Measurements from ENCODE around the gene NECTIN2. TPM values are rescaled to one million over a fixed set of nuclear protein-coding genes. Genes with fewer than 3 reads are reported as not detected.
"Not testable (repeated sequence)": the region's sequence is repeated elsewhere in the genome, so short reads cannot be mapped to it uniquely, and the experiment has no call there.

The NECTIN2 gene
- total and polyA plus RNA-seq, 2 donors: 27.4 to 50.2 TPM

DNA sequence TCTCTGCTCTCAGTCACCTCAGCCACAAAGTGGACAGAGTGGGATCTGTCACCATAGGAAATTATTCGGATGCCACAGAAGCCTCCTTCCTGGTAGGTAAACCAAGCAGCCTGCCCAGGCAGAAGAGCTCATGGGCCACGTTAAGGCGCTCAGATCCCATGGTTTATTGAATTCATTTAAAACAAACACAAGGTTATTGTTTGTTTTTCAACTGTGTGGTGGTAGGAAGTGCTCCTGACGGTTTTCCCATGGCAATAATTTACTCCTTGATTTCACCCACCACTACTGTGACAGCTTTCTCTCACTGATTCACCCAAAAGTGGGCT, 22.8 kb upstream of the NECTIN2 start:
- 52% methylated on average over 4 of the region's 4 CpGs for WGBS
- no peaks in the 10 kb centered on the region for H3K36me3 ChIP-seq (ENCODE audit: insufficient read depth)
- H3K27ac ChIP-seq (ENCODE audit: low read depth): no peak overlapping the region
- no peaks in the 10 kb centered on the region for H3K4me1 ChIP-seq (ENCODE audit: insufficient read depth)
- DNase-seq (ENCODE audit: extremely low spot score): no peak
- no peak overlapping the region for H3K4me3 ChIP-seq (ENCODE audit: low read depth, low read length)

DNA sequence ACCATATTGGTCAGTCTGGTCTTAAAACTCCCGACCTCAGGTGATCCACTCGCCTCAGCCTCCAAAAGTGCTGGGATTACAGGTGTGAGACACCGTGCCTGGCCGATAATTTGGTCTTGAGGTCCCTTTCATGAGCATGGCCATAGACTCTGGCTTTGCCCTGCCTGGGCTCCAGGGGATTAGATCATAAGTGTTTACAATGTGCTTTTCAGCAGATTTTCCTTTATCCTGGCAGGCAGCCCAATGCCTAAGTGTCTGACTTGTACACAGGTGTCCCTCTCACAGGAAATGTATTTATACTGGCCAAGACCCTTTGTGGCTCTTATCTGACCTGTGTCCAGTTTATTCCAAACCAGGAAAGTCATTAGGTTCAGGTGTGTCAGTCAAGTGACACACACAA, 21.3 kb upstream of the NECTIN2 start:
- H3K27ac ChIP-seq (ENCODE audit: low read depth): no peak overlapping the region
- DNase-seq (ENCODE audit: extremely low spot score): no peak
- WGBS: 77% methylated on average over 4 of the region's 4 CpGs
- no peak overlapping the region for H3K4me3 ChIP-seq (ENCODE audit: low read depth, low read length)
- no peaks in the 10 kb centered on the region for H3K36me3 ChIP-seq (ENCODE audit: insufficient read depth)
- no peaks in the 10 kb centered on the region for H3K4me1 ChIP-seq (ENCODE audit: insufficient read depth)

DNA sequence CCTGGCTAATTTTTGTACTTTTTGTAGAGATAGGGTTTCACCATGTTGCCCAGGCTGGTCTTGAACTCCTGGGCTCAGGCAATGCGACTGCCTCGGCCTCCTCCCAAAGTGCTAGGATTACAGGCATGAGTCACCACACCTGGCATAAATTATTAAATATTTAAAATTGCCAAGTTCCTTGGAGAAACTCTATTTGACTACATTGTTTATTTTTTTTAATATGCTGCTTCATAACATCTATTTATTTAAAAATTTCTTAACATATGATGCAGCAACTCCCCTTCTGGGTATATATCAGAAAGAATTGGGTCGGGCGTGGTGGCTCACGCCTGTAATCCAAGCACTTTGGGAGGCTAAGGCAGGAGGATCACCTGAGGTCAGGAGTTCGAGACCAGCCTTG, 13.2 kb upstream of the NECTIN2 start:
- not testable (repeated sequence) for DNase-seq (ENCODE audit: extremely low spot score); H3K4me1 ChIP-seq (ENCODE audit: insufficient read depth); H3K36me3 ChIP-seq (ENCODE audit: insufficient read depth); H3K4me3 ChIP-seq (ENCODE audit: low read depth, low read length); H3K27ac ChIP-seq (ENCODE audit: low read depth)
- WGBS: 72% methylated on average over 6 of the region's 6 CpGs

DNA sequence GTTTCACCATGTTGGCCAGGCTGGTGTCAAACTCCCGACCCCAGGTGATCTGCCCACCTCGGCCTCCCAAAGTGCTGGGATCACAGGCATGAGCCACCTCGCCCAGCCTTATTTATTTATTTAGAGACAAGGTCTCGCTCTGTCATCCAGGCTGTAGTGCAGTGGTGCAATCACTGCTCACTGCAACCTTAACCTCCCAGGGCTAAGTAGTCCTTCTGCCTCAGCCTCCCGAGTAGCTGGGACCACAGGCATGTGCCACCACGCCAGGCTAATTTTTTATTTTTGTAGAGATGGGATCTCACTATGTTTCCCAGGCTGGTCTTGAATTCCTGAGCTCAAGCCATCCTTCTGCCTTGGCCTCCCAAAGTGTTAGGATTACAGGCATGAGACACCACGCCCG, 11.7 kb upstream of the NECTIN2 start:
- not testable (repeated sequence) for DNase-seq (ENCODE audit: extremely low spot score); H3K27ac ChIP-seq (ENCODE audit: low read depth); H3K36me3 ChIP-seq (ENCODE audit: insufficient read depth); H3K4me1 ChIP-seq (ENCODE audit: insufficient read depth); H3K4me3 ChIP-seq (ENCODE audit: low read depth, low read length)
- 83% methylated on average over 8 of the region's 8 CpGs for WGBS

DNA sequence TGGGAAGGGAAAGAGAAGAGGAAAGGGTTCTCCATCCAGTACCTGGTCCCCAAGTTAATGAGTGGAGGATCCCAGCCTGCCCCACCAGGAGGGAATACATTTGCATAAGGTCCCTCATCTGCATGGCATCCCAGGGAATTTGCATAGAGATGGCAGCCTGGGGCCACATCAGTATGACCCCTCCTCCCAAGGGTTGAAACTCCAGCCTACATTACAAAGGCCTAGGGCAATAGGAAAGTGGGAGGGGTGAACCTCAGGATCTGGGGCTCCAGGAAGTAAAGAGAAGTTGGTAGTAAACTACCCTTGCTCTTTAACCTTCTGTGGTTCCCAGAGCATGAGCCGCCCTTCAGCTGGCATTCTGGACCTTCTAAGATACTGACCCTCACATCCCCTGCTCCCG, 6.8 kb upstream of the NECTIN2 start:
- no peak overlapping the region for H3K27ac ChIP-seq (ENCODE audit: low read depth)
- H3K36me3 ChIP-seq (ENCODE audit: insufficient read depth): no peaks in the 10 kb centered on the region
- no peak for DNase-seq (ENCODE audit: extremely low spot score)
- no peak overlapping the region for H3K4me3 ChIP-seq (ENCODE audit: low read depth, low read length)
- WGBS: 78% methylated on average over 2 of the region's 2 CpGs
- H3K4me1 ChIP-seq (ENCODE audit: insufficient read depth): no peaks in the 10 kb centered on the region

DNA sequence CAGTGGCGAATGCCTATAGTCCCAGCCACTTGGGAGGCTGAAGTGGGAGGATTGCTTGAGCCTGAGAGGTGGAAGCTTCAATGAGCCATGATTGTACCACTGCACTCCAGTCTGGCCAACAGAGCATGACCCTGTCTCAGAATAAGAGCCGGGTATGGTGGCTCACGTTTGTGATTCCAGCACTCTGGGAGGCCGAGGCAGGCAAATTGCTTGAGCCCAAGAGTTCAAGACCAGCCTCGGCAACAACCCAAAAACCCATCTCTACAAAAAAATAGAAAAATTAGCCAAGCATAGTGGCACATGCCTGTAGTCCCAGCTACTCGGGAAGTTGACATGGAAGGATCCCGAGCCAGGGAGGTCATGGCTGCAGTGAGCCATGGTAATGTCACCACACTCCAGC, 5.3 kb upstream of the NECTIN2 start:
- no peak for DNase-seq (ENCODE audit: extremely low spot score)
- Histone ChIP-seq H3K27ac (ENCODE audit: low read depth) (no peak overlapping the region), H3K36me3 (ENCODE audit: insufficient read depth) (no peaks in the 10 kb centered on the region), H3K4me3 (ENCODE audit: low read depth, low read length) (no peak overlapping the region), H3K4me1 (ENCODE audit: insufficient read depth) (no peaks in the 10 kb centered on the region)
- 76% methylated on average over 7 of the region's 7 CpGs for WGBS

DNA sequence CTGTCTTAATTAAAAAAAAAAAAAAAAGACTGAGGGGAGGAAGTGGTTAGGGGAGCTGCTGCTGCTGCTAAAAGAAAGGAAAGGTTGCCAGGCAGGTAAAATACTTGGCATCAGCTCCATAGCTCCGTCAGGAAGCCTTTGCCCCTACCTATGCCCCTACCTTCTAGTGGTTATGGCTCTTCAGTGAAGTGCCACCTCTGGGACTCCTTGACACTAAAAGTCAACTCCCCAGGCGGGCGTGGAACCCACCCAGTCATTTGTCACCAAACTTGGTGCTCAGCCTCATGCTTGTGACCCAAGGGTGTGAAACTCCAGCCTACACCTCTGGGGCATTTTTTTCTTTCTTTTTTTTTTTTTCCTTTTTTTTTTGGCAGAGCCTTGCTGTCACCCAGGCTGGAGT, 4.9 kb upstream of the NECTIN2 start:
- H3K36me3 ChIP-seq (ENCODE audit: insufficient read depth): no peaks in the 10 kb centered on the region
- no peak overlapping the region for H3K4me3 ChIP-seq (ENCODE audit: low read depth, low read length)
- DNase-seq (ENCODE audit: extremely low spot score): no peak
- 82% methylated on average over 3 of the region's 3 CpGs for WGBS
- H3K4me1 ChIP-seq (ENCODE audit: insufficient read depth): no peaks in the 10 kb centered on the region
- no peak overlapping the region for H3K27ac ChIP-seq (ENCODE audit: low read depth)

DNA sequence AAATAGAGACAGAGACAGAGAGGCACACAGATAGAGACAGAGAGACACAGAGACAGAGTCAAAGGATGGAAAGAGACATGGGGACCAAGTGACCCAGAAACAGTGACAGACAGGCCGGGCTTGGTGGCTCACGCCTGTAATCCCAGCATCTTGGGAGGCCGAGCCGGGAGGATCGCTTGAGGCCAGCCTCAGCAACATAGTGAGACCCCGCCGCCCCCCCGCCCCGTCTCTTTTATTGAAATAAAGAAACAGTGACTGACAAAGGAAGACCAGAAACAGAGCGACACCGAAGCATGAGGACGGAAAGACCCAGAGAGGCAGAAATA, 848 bp upstream of the NECTIN2 start:
- no peak for DNase-seq (ENCODE audit: extremely low spot score)
- no peak overlapping the region for H3K27ac ChIP-seq (ENCODE audit: low read depth)
- H3K4me1 ChIP-seq (ENCODE audit: insufficient read depth): no peaks in the 10 kb centered on the region
- H3K4me3 ChIP-seq (ENCODE audit: low read depth, low read length): no peak overlapping the region
- 10% methylated on average over 12 of the region's 12 CpGs for WGBS
- no peaks in the 10 kb centered on the region for H3K36me3 ChIP-seq (ENCODE audit: insufficient read depth)

DNA sequence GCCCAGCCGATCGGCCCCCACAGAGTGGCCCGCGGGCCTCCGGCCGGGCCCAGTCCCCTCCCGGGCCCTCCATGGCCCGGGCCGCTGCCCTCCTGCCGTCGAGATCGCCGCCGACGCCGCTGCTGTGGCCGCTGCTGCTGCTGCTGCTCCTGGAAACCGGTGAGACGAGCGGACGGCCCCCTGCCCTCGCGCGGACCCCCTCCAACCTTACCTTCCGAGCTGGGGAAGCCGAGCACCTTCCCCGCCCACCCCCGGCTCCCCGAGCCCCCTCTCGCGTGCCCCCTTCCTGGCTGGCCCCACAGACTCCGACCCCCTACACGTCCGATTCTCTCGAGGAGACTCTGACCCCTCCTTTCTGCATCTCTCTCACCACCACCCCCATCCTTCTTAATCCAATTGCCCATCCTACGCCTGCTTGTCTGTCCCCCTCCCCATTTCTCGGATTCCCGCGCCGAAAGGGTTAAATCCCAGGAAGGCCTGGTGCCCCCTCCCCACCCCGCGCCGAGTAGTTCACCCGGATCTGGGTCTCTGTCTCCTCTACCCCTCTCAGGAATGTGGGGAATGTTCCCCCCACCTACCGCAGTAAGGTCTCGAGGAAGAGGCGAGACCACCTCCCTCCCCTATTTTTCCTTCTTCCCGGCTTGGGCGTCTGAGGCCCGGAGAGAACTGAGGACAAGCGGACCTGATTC, 502 bp downstream of the NECTIN2 start:
- WGBS: 1% methylated on average over 51 of the region's 51 CpGs
- H3K4me3 ChIP-seq (ENCODE audit: low read depth, low read length): peak overlapping the region; percentile 95
- H3K4me1 ChIP-seq (ENCODE audit: insufficient read depth): no peaks in the 10 kb centered on the region
- peak; percentile 23 for DNase-seq (ENCODE audit: extremely low spot score)
- no peaks in the 10 kb centered on the region for H3K36me3 ChIP-seq (ENCODE audit: insufficient read depth)
- H3K27ac ChIP-seq (ENCODE audit: low read depth): peak overlapping the region; percentile 78

DNA sequence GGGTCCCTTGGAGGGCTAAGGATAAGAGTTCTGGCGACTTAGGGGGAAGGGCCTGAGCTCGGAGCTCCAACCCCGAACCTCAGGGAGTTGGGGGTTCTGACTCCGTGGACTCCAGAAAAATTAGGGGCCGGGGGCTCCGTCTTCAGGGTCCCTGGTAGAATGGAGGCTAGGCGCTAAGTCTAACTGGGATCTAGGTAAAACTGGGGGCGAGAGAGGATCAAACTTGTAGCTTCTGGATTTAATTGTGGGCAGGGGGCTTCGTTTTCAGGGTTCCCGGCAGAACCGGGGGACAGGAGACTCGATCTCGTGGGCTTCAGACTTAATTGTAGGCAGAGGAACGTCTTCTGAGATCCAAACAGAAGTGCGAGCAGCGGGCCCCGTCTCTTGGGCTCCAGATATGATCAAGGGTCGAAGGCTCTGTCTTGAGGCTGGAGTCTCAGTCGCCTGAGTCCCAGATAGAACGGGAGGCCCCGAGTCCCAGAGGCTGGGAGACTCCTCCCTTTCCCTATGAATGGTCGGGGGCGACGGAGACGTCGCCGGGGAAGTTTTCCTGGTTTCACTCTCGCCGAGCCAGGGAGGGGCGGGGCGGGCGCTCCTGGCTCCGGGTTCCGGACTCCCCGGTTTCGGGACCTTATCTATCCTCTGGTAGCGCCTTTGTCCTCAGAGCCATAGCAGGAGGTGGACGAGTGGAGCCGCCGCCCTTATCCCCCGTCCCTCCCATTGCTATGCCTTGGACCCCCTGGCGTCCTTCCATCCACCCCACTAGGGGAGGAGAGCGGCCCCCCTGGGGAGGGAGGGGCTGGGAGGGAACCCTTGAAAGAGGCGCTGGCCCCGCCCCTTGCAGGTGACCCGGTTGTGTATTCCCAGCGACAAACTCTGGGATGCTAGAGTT, 1.3 kb downstream of the NECTIN2 start:
- Histone ChIP-seq H3K4me1 (ENCODE audit: insufficient read depth) (no peaks in the 10 kb centered on the region), H3K36me3 (ENCODE audit: insufficient read depth) (no peaks in the 10 kb centered on the region), H3K4me3 (ENCODE audit: low read depth, low read length) (peak overlapping the region; percentile 95), H3K27ac (ENCODE audit: low read depth) (peak overlapping the region; percentile 88)
- WGBS: 1% methylated on average over 47 of the region's 47 CpGs
- DNase-seq (ENCODE audit: extremely low spot score): peak; percentile 31

DNA sequence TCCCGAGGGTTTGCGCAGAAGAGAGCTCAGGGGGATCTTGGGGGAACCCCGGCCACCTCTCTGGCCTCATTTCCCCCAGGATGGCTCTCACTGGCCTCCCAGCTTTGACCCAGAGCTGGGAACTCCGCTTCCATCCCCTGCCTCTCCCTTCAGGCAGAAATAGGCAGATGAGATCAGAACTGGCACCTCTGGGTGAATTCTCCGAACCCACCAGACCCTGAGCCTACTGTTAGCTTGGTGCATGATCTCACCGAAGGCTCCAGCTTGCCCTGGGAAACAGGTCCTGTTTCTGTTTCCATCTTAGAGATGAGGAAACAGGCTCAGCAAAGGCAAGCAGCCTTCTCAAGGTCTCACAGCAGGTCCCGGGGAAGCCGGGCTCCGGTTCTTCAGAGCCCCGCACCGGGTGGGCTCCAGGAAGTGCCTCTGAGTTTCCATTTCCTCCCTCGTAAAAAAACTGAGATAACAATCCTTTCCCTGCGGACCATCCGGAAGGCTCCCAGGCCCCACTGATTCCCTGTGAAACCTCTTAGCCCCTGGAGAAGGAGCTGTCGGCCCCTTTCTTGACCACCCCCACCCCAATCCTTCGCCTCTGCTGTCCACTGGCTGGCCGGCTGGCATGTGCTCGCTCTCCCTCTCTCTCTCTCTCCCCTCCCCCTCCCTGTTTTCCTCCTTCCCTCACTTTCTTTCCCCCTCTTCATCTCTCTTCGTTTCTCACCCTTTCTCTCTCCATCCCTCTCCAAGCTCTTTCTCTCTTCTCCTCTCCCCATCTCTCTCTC, 2.1 kb downstream of the NECTIN2 start:
- DNase-seq (ENCODE audit: extremely low spot score): peak; percentile 31
- H3K4me1 ChIP-seq (ENCODE audit: insufficient read depth): no peaks in the 10 kb centered on the region
- no peaks in the 10 kb centered on the region for H3K36me3 ChIP-seq (ENCODE audit: insufficient read depth)
- WGBS: 12% methylated on average over 19 of the region's 19 CpGs
- H3K27ac ChIP-seq (ENCODE audit: low read depth): peak overlapping the region; percentile 88
- peak overlapping the region; percentile 95 for H3K4me3 ChIP-seq (ENCODE audit: low read depth, low read length)

DNA sequence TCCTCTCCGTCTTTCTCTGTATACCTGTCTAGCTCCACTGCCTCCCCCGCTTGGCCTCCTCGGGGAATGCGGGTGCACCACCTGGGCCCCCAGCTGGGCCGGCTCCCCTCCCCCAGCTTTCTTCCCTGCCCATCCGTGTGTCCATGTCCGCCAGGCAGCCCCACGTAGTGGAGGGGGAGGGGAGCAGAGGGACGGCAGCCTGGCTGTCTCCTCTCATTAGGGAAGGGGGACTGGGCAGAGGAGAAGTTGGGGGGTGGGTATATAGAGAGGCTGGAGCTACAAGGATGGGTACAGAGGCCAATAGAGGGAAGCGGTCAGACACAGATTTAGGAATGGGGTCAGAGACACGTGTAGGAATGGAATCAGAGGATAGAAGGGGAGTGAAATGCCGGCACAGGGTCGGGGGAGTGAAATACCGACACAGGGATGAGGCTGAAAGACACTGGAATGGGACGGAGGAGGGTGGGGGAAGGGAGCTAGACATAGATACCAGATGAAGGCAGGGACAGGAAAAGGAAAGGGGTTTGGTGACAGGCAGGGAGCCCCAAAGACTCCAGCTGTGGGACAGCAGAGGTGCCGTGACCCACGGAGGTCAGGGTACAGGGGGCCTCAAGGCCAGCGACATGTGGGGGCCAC, 2.8 kb downstream of the NECTIN2 start:
- WGBS: 24% methylated on average over 18 of the region's 18 CpGs
- H3K36me3 ChIP-seq (ENCODE audit: insufficient read depth): no peaks in the 10 kb centered on the region
- no peak for DNase-seq (ENCODE audit: extremely low spot score)
- H3K4me1 ChIP-seq (ENCODE audit: insufficient read depth): no peaks in the 10 kb centered on the region
- peak overlapping the region; percentile 19 for H3K27ac ChIP-seq (ENCODE audit: low read depth)
- peak overlapping the region; percentile 95 for H3K4me3 ChIP-seq (ENCODE audit: low read depth, low read length)

DNA sequence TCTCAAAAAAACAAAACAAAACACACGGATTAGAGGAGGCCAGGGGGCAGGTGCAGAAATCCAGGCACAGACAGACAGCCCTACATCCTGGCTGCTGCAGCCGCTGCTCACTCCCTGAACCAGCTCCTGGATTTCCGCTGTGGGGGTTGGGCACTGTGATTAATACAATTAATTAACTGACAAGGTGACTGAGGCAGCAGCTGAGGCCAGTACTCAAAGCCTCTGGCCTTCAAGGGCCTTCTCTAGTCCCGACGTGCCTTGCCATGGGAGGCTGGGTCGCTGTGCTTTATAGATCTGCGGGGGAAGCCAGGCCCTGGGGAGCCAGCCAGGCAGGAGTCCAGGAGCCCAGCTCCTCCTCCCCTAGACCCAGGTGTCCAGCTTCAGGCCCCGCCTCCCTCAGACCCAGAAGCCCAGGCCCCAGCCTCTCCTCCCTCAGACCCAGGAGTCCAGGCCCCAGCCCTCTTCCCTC, 4.6 kb downstream of the NECTIN2 start:
- DNase-seq (ENCODE audit: extremely low spot score): no peak

More for the DNA sequence above, 4.6 kb downstream of the NECTIN2 start:
- Histone ChIP-seq H3K27ac (ENCODE audit: low read depth) (no peak overlapping the region), H3K4me1 (ENCODE audit: insufficient read depth) (no peaks in the 10 kb centered on the region), H3K36me3 (ENCODE audit: insufficient read depth) (no peaks in the 10 kb centered on the region), H3K4me3 (ENCODE audit: low read depth, low read length) (no peak overlapping the region)
- 61% methylated on average over 8 of the region's 8 CpGs for WGBS

Measured in urinary bladder (tissue), 4 donors.